Stimulated activated naive CD8-positive, alpha-beta T cell treated with anti-CD3 and anti-CD28 coated beads, Interleukin-15, Interleukin-2, amounts not matched to agents 100 ng/mL and 50 ng/mL, for 24 hours (primary cell): ENCODE measurements around the gene ACSS1.

Source experiments
- H3K27ac Mint-ChIP-seq: one replicate; pipeline ENCODE4 v1.8.0; 2021; ENCODE audit warnings: mild to moderate bottlenecking, mixed read lengths
- H3K27me3 Mint-ChIP-seq: one replicate; pipeline ENCODE4 v1.8.0; 2021; ENCODE audit warnings: mixed read lengths
- H3K36me3 Mint-ChIP-seq: one replicate; pipeline ENCODE4 v1.8.0; 2021; ENCODE audit warnings: low read depth, mixed read lengths
- H3K4me1 Mint-ChIP-seq: one replicate; pipeline ENCODE4 v1.8.0; 2021; ENCODE audit warnings: low read depth, mixed read lengths
- H3K4me3 Mint-ChIP-seq: one replicate; pipeline ENCODE4 v1.8.0; 2021; ENCODE audit warnings: mild to moderate bottlenecking, mixed read lengths
- H3K9me3 Mint-ChIP-seq: one replicate; pipeline ENCODE4 v1.8.0; 2021; ENCODE audit warnings: mixed read lengths

The ACSS1 gene

GRCh38 chr20:25038103-25038410 lies 19.9 kb downstream of the ACSS1 start:
- H3K27me3 Mint-ChIP-seq = no peaks in the 10 kb centered on the region
- no peak overlapping the region for H3K4me3 Mint-ChIP-seq
- peaks cover 60% of the 10 kb centered on the region for H3K4me1 Mint-ChIP-seq
- peak overlapping the region; percentile 76 for H3K27ac Mint-ChIP-seq
- H3K36me3 Mint-ChIP-seq = no peaks in the 10 kb centered on the region
- no peaks in the 10 kb centered on the region for H3K9me3 Mint-ChIP-seq

DNA sequence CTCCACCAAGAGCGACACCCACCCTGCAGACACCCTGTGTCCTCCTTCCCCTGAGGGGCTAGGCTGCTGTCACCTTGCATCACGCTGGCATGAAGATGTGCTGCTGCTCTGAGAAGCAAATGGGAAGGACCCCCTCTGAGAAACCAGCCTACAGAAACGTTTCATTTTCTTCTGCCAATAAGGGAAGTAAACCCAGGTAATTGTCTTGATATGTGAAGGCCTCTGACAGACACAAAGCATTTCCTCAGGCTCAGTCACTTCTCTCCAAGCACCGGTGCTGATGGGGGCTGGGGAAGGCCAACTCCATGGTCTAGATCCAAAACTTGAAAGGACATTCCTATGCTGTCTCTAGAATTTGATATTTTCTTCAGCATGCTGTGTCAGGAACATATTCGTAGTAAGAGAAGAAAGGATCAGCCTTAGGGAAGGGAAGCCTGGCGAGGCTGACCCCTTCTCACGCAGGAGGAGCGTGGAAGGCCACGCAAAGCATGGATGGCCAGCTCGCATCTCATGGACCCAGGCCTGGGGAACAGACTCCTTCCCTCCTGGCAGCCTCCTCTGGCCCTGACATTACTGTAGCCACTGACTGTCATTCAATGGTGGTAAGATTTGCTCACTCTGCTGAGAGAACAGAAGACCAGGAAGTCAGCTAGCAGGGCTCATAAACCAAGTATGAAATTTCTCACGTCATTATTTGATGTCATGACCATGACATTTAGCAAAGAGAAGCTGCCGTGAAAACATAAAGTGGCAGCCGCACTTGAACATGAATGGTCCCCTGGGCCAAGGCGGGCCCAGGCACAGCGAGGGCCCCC lies 20.4 kb downstream of the ACSS1 start:
- no peak overlapping the region for H3K4me3 Mint-ChIP-seq

DNA sequence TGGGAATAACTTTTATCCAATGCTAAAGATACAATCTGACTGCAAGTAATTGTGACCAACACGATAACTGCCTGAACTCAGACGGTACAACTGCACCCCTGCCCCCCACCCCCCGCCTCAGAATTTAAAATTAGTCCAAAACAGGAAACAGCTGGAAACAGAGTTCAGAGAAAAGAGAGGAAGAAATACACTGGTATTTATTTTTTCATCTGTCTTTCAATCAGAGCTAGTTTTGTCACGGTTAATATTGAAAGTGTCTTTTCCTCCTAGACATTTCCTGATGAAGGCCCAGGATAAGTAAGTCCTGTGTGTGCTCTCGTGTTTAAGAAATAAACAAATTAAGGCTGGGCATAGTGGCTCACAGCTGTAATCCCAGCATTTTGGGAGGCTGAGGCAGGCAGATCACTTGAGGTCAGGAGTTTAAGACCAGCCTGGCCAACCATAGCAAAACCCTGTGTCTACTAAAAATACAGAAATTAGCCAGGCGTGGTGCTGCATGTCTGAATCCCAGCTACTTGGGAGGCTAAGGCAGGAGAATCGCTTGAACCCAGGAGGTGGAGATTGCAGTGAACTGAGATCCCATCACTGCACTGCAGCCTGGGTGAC lies 21.5 kb downstream of the ACSS1 start:
- Mint-ChIP-seq H3K27me3 (no peaks in the 10 kb centered on the region), H3K4me1 (peaks cover 44% of the 10 kb centered on the region), H3K9me3 (no peaks in the 10 kb centered on the region), H3K4me3 (peak overlapping the region; percentile 68), H3K36me3 (no peaks in the 10 kb centered on the region), H3K27ac (peak overlapping the region; percentile 76)

More for the DNA sequence above, 20.4 kb downstream of the ACSS1 start:
- Mint-ChIP-seq H3K27ac (peak overlapping the region; percentile 76), H3K9me3 (no peaks in the 10 kb centered on the region), H3K36me3 (no peaks in the 10 kb centered on the region), H3K4me1 (peaks cover 55% of the 10 kb centered on the region), H3K27me3 (no peaks in the 10 kb centered on the region)

DNA sequence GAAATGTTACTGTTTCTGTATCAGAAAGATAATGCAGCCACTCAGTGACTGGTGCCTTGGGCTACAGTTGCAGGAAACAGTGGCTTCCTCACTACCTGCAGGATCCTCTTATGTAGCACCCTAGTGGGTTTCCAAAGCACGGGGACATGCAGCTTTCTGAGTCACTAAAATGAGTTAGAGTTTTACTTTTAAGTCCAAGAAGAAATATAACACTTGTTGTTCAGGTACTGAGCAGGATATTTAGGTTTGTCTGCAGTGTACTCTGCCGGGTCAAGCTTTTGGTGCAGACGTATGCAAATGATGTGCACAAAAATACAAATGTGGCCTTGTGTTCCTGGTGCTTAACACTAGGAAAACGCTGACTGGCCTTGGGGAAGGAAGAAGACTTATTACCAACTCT lies 22.0 kb downstream of the ACSS1 start:
- peak overlapping the region; percentile 76 for H3K27ac Mint-ChIP-seq
- no peaks in the 10 kb centered on the region for H3K27me3 Mint-ChIP-seq
- H3K36me3 Mint-ChIP-seq = no peaks in the 10 kb centered on the region
- peaks cover 41% of the 10 kb centered on the region for H3K4me1 Mint-ChIP-seq
- no peaks in the 10 kb centered on the region for H3K9me3 Mint-ChIP-seq
- peak overlapping the region; percentile 68 for H3K4me3 Mint-ChIP-seq

DNA sequence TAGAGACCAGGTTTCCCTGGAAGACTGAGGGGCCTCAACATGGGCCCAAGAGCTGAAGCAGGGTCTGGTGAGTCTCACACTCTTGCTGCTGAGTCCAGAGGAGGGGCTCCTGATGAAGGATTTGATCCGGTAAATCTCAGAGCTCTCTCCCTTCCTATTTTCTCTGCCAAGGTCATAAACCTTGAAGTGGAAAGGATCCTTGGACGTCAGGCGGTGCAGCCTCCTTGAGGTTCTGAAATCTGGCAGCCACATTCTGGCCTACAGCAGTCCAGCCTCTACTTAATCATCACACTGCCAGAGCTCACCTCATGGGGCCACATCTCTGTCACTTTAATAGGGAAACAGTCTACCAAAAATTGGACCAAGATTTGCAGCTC lies 24.0 kb downstream of the ACSS1 start:
- no peak overlapping the region for H3K4me3 Mint-ChIP-seq
- H3K9me3 Mint-ChIP-seq = no peaks in the 10 kb centered on the region
- H3K27ac Mint-ChIP-seq = no peak overlapping the region
- H3K27me3 Mint-ChIP-seq = no peaks in the 10 kb centered on the region
- H3K36me3 Mint-ChIP-seq = no peaks in the 10 kb centered on the region
- H3K4me1 Mint-ChIP-seq = peaks cover 37% of the 10 kb centered on the region

GRCh38 chr20:25033265-25033923 lies 24.5 kb downstream of the ACSS1 start:
- no peak overlapping the region for H3K4me3 Mint-ChIP-seq
- H3K4me1 Mint-ChIP-seq = peaks cover 37% of the 10 kb centered on the region
- no peak overlapping the region for H3K27ac Mint-ChIP-seq
- no peaks in the 10 kb centered on the region for H3K36me3 Mint-ChIP-seq
- no peaks in the 10 kb centered on the region for H3K27me3 Mint-ChIP-seq
- H3K9me3 Mint-ChIP-seq = no peaks in the 10 kb centered on the region

DNA sequence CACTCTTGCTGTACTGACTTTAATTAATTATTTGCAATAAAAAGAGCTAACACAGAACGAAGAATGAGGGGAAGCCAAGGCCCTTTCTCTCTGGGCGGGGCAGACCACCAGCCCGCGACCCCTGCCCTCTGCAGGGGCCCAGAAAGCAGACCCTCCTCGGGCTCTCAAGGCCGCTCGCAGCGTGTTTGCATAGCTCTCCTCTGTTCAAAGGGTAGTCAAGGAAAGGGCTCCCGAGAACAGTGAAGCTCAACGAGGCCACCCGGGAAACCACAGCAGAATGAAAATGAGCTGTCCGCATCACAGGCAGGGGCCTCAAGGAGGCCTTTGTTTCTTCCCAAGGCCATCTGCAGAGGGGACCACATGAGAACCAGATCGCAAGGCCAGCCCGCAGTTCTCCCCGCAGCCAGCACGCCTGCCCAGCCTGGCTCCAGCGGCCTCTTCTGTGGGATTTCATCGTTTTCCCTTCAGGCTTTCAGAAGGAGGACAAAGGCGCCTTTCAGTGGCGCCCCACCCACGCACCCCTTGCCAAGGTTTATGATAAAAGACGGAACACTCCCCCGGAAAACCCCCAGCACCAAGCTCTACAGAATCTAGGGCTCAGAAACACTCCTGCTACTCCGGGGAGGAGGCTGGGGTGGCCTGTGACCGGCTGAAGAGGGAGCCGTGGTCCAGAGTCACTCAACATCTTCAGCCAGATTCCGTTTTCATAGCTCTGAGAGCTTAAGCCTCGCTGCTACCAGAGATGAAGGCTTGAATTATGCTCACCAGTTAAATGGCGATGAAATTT lies 25.3 kb downstream of the ACSS1 start:
- H3K36me3 Mint-ChIP-seq = no peaks in the 10 kb centered on the region

DNA sequence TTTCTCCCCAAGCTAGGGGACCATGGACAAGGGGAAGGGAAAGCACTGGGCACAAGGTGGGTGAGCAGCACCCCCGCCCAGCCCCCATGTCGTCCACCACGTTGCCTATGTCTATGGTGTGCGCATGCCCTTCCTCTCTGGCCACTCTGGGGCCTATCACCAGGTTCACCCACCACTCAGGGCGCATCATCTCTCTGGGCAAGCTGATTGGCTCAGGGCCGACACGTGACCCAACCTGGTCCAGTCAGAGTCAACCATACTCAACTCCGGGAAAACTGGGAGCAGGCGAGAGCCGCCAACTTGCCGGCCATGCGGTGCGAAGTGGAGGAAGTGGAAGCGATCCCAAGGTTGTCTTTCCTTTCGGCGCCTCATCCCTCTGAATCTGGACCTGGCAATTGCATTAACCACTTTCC lies 25.9 kb downstream of the ACSS1 start:
- H3K4me1 Mint-ChIP-seq = peaks cover 24% of the 10 kb centered on the region
- H3K4me3 Mint-ChIP-seq = no peak overlapping the region
- H3K27ac Mint-ChIP-seq = no peak overlapping the region
- no peaks in the 10 kb centered on the region for H3K27me3 Mint-ChIP-seq
- no peaks in the 10 kb centered on the region for H3K36me3 Mint-ChIP-seq
- no peaks in the 10 kb centered on the region for H3K9me3 Mint-ChIP-seq

More for the DNA sequence above, 25.3 kb downstream of the ACSS1 start:
- H3K4me3 Mint-ChIP-seq = no peak overlapping the region
- H3K27me3 Mint-ChIP-seq = no peaks in the 10 kb centered on the region
- no peak overlapping the region for H3K27ac Mint-ChIP-seq
- peaks cover 30% of the 10 kb centered on the region for H3K4me1 Mint-ChIP-seq
- H3K9me3 Mint-ChIP-seq = no peaks in the 10 kb centered on the region

- H3K4me1 Mint-ChIP-seq = peaks cover 16% of the 10 kb centered on the region
- H3K4me3 Mint-ChIP-seq = no peak overlapping the region
- no peaks in the 10 kb centered on the region for H3K36me3 Mint-ChIP-seq
- H3K27me3 Mint-ChIP-seq = no peaks in the 10 kb centered on the region
- no peaks in the 10 kb centered on the region for H3K9me3 Mint-ChIP-seq
- H3K27ac Mint-ChIP-seq = no peak overlapping the region
Observed at GRCh38 chr20:25031241-25031640, 26.7 kb downstream of the ACSS1 start.

DNA sequence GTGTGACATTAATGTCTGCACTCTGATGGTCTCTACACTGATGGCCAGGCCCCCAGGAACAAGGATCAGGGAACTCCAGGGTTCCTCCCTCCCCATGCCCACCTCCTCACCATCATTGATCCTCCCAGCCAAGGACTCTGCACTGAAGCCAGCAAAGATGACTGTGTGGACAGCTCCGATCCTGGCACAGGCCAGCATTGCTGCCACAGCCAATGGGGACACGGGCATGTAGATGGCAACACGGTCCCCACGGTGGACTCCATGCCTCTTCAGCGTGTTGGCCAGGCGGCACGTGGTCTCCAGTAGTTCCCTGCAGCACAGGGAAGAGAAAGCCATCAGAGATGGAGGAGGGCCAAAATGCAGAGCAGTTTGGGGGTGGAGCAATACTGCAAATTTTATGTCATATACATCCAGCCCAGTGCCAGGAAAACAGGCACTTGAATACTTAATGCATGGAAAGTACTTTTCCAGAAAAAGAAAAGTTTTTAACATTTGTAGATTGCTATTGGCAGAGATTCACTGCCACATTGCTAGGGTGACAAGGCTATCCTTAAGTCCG lies 27.2 kb downstream of the ACSS1 start:
- peaks cover 11% of the 10 kb centered on the region for H3K4me1 Mint-ChIP-seq
- no peaks in the 10 kb centered on the region for H3K27me3 Mint-ChIP-seq
- H3K9me3 Mint-ChIP-seq = no peaks in the 10 kb centered on the region
- no peak overlapping the region for H3K27ac Mint-ChIP-seq
- no peak overlapping the region for H3K4me3 Mint-ChIP-seq
- no peaks in the 10 kb centered on the region for H3K36me3 Mint-ChIP-seq

GRCh38 chr20:25030007-25030648 lies 27.8 kb downstream of the ACSS1 start:
- Mint-ChIP-seq H3K27ac (peak overlapping the region; percentile 9), H3K4me3 (no peak overlapping the region), H3K27me3 (no peaks in the 10 kb centered on the region), H3K36me3 (no peaks in the 10 kb centered on the region), H3K9me3 (no peaks in the 10 kb centered on the region), H3K4me1 (peaks cover 5% of the 10 kb centered on the region)

GRCh38 chr20:25025986-25026605 lies 31.8 kb downstream of the ACSS1 start:
- Mint-ChIP-seq H3K4me3 (no peak overlapping the region), H3K9me3 (no peaks in the 10 kb centered on the region), H3K27ac (no peak overlapping the region), H3K36me3 (no peaks in the 10 kb centered on the region), H3K4me1 (no peaks in the 10 kb centered on the region), H3K27me3 (no peaks in the 10 kb centered on the region)

- no peaks in the 10 kb centered on the region for H3K27me3 Mint-ChIP-seq
- no peaks in the 10 kb centered on the region for H3K9me3 Mint-ChIP-seq
- H3K4me1 Mint-ChIP-seq = no peaks in the 10 kb centered on the region
- H3K27ac Mint-ChIP-seq = no peak overlapping the region
- H3K4me3 Mint-ChIP-seq = no peak overlapping the region
- no peaks in the 10 kb centered on the region for H3K36me3 Mint-ChIP-seq
Observed at GRCh38 chr20:25025091-25025861, 32.7 kb downstream of the ACSS1 start.
